Sigmoid colon (tissue), 7 donors: ENCODE data around the gene CBLB. TPM values are rescaled to one million over a fixed set of nuclear protein-coding genes. Genes with fewer than 3 reads are reported as not detected.

Experiments
- DNase-seq: peaks from one replicate; pipeline ENCODE4 v3.0.0-alpha.2; 2019
- H3K27ac ChIP-seq, 4 donors: fragments of 200-600 bp; sonication (generic); one replicate each; pipeline ENCODE4 v1.5.1; 2016 to 2019; ENCODE audit warnings: mild to moderate bottlenecking in 1 of 4
- H3K27me3 ChIP-seq, 3 donors: fragments of 200-600 bp; sonication (generic); one replicate each; pipeline ENCODE4 v1.5.1; 2019; ENCODE audit warnings: mild to moderate bottlenecking in 1 of 3
- H3K36me3 ChIP-seq, 4 donors: fragments of 200-600 bp; sonication (generic); one replicate each; pipeline ENCODE4 v1.5.1; 2016 to 2019
- H3K4me1 ChIP-seq, 4 donors: fragments of 200-600 bp; sonication (generic); one replicate each; pipeline ENCODE4 v1.5.1; 2017 to 2019
- H3K4me3 ChIP-seq, 4 donors: fragments of 200-600 bp; sonication (generic); one replicate each; pipeline ENCODE4 v1.5.1; 2017 to 2019; ENCODE audit warnings: mild to moderate bottlenecking in 2 of 4, moderate library complexity in 1 of 4
- H3K9me3 ChIP-seq, 4 donors: fragments of 200-600 bp in 3 of 4; sonication (generic) in 3 of 4; one replicate each; pipeline versions ENCODE4 v1.5.1 to v1.6.1; 2013 to 2019
- EP300 ChIP-seq, 4 donors: sonication (generic); formaldehyde crosslinking; IDR thresholded peaks; one replicate each; pipeline ENCODE4 v1.6.1; 2017; ENCODE audit warnings: antibody characterized with exemption in 4 of 4
- POLR2A ChIP-seq, 2 donors: fragments of 450-650 bp; IDR thresholded peaks; one replicate each; pipeline ENCODE4 v1.6.1; 2016; ENCODE audit warnings: antibody characterized with exemption in 2 of 2, mild to moderate bottlenecking in 2 of 2, moderate library complexity in 2 of 2
- POLR2AphosphoS5 ChIP-seq, 4 donors: sonication (generic); formaldehyde crosslinking; IDR thresholded peaks; one replicate each; pipeline ENCODE4 v1.6.1; 2017; ENCODE audit warnings: antibody characterized with exemption in 4 of 4
- WGBS, 2 donors: extraction: QIAGEN DNeasy Blood & Tissue Kit; methylation state at CpG; one replicate each; pipeline ENCODE4 v1.1.7; 2013; 5-methylcytosine and 5-hydroxymethylcytosine counted together
- intact Hi-C: fragments of 100-400 bp; cut with DNase I; formaldehyde crosslinking; loops from one replicate; pipeline ENCODE4 v1.15.1; 2023
- polyA plus RNA-seq, 3 donors: library from polyadenylated mRNA; stranded (reverse); fragments of 200-250 nt; gene quantifications; one replicate each; pipeline ENCODE4 v1.2.3, GENCODE V29; 2013
- total RNA-seq, 4 donors: library from RNA; depleted of rRNA; stranded (reverse); fragments of >200 nt; gene quantifications; one replicate each; pipeline ENCODE4 v1.1.0, GENCODE V29; 2016
- TF ChIP-seq, protein P1 (sequence below), 4 experiments: fragments of 450-650 bp in 3 of 4; fragments of 200-600 bp in 1 of 4; IDR thresholded peaks; one replicate each; pipeline ENCODE4 v1.5.1; 2016 to 2019; ENCODE audit warnings: antibody characterized with exemption in 4 of 4, mild to moderate bottlenecking in 3 of 4, moderate library complexity in 2 of 4
- donor health status: healthy with polysubstance abuse.
- donor health status: Bipolar disorder and iron deficiency.
- donor health status: healthy.

Gene CBLB
- total and polyA plus RNA-seq, 7 donors = 9.6 to 55.9 (median 27.4) TPM

DNA sequence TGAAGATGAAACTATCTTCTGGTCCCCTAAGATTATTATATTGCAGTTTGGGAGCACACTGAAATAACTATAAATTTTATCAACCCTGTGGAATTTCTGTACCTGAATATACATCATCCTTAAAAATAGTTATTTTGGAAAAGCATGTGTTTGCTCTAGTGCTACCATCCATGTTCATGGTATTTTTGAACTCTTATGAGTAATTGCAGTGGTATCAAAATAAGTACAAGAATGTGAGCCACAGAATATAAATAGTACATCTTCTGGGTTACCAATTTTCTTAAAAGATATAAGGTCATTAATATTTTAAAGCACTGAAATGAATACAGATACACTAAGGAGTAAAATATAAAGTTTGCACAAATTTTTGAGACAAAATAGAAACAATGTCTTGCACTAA lies 206.5 kb downstream of the CBLB start:
- DNase-seq = no peak
- H3K9me3 ChIP-seq = no peaks in the 10 kb centered on the region
- peaks cover 0 to 4% (median 0%) of the 10 kb centered on the region in 4 donors for H3K4me1 ChIP-seq
- TF ChIP-seq POLR2A (IDR thresholded peaks at IDR 0.05) = no peak
- TF ChIP-seq EP300 (IDR thresholded peaks at IDR 0.05) = no peak
- TF ChIP-seq, protein P1, sequence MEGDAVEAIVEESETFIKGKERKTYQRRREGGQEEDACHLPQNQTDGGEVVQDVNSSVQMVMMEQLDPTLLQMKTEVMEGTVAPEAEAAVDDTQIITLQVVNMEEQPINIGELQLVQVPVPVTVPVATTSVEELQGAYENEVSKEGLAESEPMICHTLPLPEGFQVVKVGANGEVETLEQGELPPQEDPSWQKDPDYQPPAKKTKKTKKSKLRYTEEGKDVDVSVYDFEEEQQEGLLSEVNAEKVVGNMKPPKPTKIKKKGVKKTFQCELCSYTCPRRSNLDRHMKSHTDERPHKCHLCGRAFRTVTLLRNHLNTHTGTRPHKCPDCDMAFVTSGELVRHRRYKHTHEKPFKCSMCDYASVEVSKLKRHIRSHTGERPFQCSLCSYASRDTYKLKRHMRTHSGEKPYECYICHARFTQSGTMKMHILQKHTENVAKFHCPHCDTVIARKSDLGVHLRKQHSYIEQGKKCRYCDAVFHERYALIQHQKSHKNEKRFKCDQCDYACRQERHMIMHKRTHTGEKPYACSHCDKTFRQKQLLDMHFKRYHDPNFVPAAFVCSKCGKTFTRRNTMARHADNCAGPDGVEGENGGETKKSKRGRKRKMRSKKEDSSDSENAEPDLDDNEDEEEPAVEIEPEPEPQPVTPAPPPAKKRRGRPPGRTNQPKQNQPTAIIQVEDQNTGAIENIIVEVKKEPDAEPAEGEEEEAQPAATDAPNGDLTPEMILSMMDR (IDR thresholded peaks at IDR 0.05) = no peak
- no peak for TF ChIP-seq POLR2AphosphoS5 (IDR thresholded peaks at IDR 0.05)
- H3K36me3 ChIP-seq = peaks cover 0 to 30% (median 6%) of the 10 kb centered on the region in 4 donors
- no peak overlapping the region for H3K4me3 ChIP-seq
- intact Hi-C loops = no loop called here
- no peaks in the 10 kb centered on the region for H3K27me3 ChIP-seq
- no peak overlapping the region for H3K27ac ChIP-seq

DNA sequence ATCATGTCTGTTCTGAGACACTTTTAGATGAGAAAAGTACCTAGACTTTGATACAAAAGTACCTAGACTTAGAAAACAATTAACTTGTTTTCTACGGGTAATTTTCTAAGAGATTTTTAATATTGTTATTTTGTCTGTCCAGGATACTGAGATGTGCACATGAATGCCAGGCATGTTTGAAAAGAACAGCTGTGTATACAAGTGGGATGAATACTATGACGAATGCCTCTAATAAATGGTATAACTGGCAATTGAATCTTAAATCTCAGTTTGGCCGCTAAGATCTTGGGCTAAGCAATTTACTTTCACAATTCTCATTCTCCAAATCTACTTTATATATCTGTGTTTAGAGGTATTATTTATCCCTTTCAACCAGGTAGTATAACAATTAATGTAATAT lies 207.4 kb downstream of the CBLB start:
- Histone ChIP-seq H3K27ac (no peak overlapping the region), H3K4me1 (peaks cover 0 to 4% (median 0%) of the 10 kb centered on the region in 4 donors), H3K27me3 (no peaks in the 10 kb centered on the region), H3K4me3 (no peak overlapping the region), H3K9me3 (no peaks in the 10 kb centered on the region), H3K36me3 (peaks cover 0 to 30% (median 6%) of the 10 kb centered on the region in 4 donors)
- 93 to 94% methylated on average over 3 of the region's 3 CpGs for WGBS, 2 donors
- intact Hi-C loops = no loop called here
- no peak for TF ChIP-seq EP300 (IDR thresholded peaks at IDR 0.05)
- TF ChIP-seq POLR2A (IDR thresholded peaks at IDR 0.05) = no peak
- TF ChIP-seq POLR2AphosphoS5 (IDR thresholded peaks at IDR 0.05) = no peak
- DNase-seq = no peak

DNA sequence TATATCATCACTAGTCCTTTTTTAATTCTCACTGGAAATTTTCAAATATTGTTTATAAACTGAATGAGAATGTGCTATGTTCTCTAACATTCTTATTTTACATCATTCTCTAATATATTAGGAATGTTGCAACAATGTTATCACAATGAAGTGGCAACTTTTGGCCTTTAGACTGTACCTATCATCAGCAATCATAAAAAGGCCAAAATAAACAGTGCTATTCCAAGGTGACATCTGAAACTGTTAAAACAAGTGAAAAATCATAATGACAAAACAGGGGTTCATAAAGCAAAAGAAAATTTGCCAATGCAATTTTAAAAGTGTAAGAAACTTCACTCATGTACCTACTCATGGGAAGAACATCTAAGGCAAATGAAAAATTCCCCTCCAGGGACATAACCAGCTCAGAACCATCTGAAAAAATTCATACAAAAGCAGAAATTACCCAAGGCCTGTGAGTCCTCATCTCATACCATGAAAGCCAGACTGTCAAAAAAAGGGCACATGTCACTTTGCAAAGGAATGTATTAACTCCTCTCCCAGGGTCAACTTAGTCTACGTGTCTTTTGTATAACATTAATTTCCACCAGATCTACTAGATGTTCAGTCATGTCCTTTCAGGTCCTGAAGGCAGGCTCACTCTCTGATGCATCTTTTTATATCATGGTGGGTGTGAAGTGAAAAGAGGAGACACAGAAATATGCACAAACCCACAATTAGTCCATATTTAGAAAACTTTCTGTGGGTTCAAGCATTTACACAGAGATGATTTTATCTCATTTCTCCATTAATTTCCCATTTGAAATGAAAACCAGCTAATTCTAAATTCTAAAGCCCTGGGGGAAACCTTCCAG lies 211.9 kb downstream of the CBLB start:
- TF ChIP-seq, protein P1 (IDR thresholded peaks at IDR 0.05) = no peak
- TF ChIP-seq EP300 (IDR thresholded peaks at IDR 0.05) (no peak), POLR2A (IDR thresholded peaks at IDR 0.05) (no peak), POLR2AphosphoS5 (IDR thresholded peaks at IDR 0.05) (no peak)
- Histone ChIP-seq H3K9me3 (no peaks in the 10 kb centered on the region), H3K27ac (no peak overlapping the region), H3K4me1 (no peaks in the 10 kb centered on the region), H3K4me3 (no peak overlapping the region), H3K36me3 (peaks cover 0 to 30% (median 6%) of the 10 kb centered on the region in 4 donors), H3K27me3 (no peaks in the 10 kb centered on the region)
- no peak for DNase-seq
- intact Hi-C loops = no loop called here
- WGBS, 2 donors = 82 to 88% methylated on average over 1 of the region's 1 CpG

DNA sequence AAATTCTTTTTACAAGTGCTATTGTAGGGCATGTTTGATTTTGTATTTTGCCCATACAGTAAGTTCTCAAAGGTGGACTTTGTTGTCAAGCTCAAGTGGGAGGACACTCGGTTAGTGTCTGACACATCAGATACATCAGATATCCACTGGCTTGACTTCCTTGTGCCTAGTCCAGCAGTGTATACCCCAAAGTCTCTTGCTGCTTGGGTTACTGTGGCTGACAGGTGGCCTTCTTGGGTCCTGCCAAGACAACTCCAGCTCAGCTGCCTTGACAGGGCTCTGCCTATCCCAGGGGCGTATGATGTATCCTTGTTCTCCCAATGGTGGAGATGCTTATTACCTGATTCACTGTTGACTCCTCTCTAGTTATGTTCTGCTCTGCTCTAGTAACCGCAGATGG lies 214.9 kb downstream of the CBLB start:
- no peaks in the 10 kb centered on the region for H3K27me3 ChIP-seq
- no peak overlapping the region for H3K4me3 ChIP-seq
- DNase-seq = no peak
- H3K4me1 ChIP-seq = no peaks in the 10 kb centered on the region
- H3K36me3 ChIP-seq = peaks cover 0 to 8% (median 2%) of the 10 kb centered on the region in 4 donors
- H3K9me3 ChIP-seq = no peaks in the 10 kb centered on the region
- 93 to 94% methylated on average over 3 of the region's 3 CpGs for WGBS, 2 donors
- intact Hi-C loops = no loop called here
- H3K27ac ChIP-seq = no peak overlapping the region
- TF ChIP-seq POLR2A (IDR thresholded peaks at IDR 0.05) = no peak
- no peak for TF ChIP-seq POLR2AphosphoS5 (IDR thresholded peaks at IDR 0.05)
- TF ChIP-seq, protein P1 (IDR thresholded peaks at IDR 0.05) = no peak
- no peak for TF ChIP-seq EP300 (IDR thresholded peaks at IDR 0.05)

DNA sequence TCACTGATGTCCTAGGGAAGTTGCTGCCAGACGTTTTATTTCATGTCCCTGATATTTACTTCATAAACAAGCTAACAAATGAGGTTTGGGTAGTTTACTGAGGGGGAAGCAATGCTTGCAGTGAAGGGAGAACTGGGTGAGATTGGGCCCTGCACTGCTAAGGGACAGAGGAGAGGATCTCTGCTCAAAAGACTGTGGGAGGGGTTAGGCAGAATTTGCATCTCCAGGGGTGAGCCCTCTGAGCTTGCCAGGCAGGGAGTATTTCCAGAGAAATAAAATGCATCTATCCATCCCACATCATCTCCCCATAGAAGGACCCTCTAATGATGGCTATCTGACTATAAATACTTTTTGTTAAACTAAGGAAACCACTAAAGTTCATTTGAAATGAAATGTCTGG lies 215.6 kb downstream of the CBLB start:
- TF ChIP-seq, protein P1 (IDR thresholded peaks at IDR 0.05) = no peak
- TF ChIP-seq EP300 (IDR thresholded peaks at IDR 0.05) = no peak
- no peak for TF ChIP-seq POLR2A (IDR thresholded peaks at IDR 0.05)
- TF ChIP-seq POLR2AphosphoS5 (IDR thresholded peaks at IDR 0.05) = no peak
- DNase-seq = no peak
- Histone ChIP-seq H3K9me3 (no peaks in the 10 kb centered on the region), H3K36me3 (peaks cover 0 to 1% (median 0%) of the 10 kb centered on the region in 4 donors), H3K4me3 (no peak overlapping the region), H3K4me1 (no peaks in the 10 kb centered on the region), H3K27me3 (no peaks in the 10 kb centered on the region), H3K27ac (no peak overlapping the region)
- intact Hi-C loops = no loop called here
- WGBS, 2 donors = 11 to 39% methylated on average over 1 of the region's 1 CpG
